ENCODE data around the gene CD38.
"Not testable (repeated sequence)": the region's sequence is repeated elsewhere in the genome, so short reads cannot be mapped to it uniquely, and the experiment has no call there.

Gene CD38

GRCh38 chr4:15778289-15779241 lies at the start of gene CD38:
CD38 (plus strand) TSS chr4:15778328; CDS start chr4:15778415, 87 bp downstream.
- TF ChIP-seq CTCF (IDR thresholded peaks at IDR 0.05; ENCODE audit: low read depth, low read length, missing control alignments): peak; percentile 3
- in situ Hi-C loops (cut with HindIII; ENCODE audit: low sequenced_read_pairs): no loop called here
- DNase-seq (ENCODE audit: low read depth): no peak
- peak within 1 kb of the TSS; percentile 49 for H3K4me3 ChIP-seq (ENCODE audit: low read depth, low read length)

GRCh38 chr4:15729910-15730533 lies 48.1 kb upstream of the CD38 start:
- in situ Hi-C loops (cut with HindIII; ENCODE audit: low sequenced_read_pairs): loop anchor here (5.0 kb wide), 1 partner anchor 38 kb away; no protein-coding TSS in a partner anchor
- no peak overlapping the region for H3K4me3 ChIP-seq (ENCODE audit: low read depth, low read length)
- DNase-seq (ENCODE audit: low read depth): no peak
- TF ChIP-seq CTCF (IDR thresholded peaks at IDR 0.05; ENCODE audit: low read depth, low read length, missing control alignments): peak; percentile 76

- DNase-seq (ENCODE audit: low read depth); H3K4me3 ChIP-seq (ENCODE audit: low read depth, low read length): not testable (repeated sequence)
- in situ Hi-C loops (cut with HindIII; ENCODE audit: low sequenced_read_pairs): loop anchor here (5.0 kb wide), 1 partner anchor 41 kb away; no protein-coding TSS in a partner anchor
Measured at GRCh38 chr4:15733061-15733460, 45.1 kb upstream of the CD38 start.

- no peak overlapping the region for H3K4me3 ChIP-seq (ENCODE audit: low read depth, low read length)
- DNase-seq (ENCODE audit: low read depth): no peak
- no peak for TF ChIP-seq CTCF (IDR thresholded peaks at IDR 0.05; ENCODE audit: low read depth, low read length, missing control alignments)
- in situ Hi-C loops (cut with HindIII; ENCODE audit: low sequenced_read_pairs): no loop called here
Measured at GRCh38 chr4:15735536-15735935, 42.6 kb upstream of the CD38 start.

DNA sequence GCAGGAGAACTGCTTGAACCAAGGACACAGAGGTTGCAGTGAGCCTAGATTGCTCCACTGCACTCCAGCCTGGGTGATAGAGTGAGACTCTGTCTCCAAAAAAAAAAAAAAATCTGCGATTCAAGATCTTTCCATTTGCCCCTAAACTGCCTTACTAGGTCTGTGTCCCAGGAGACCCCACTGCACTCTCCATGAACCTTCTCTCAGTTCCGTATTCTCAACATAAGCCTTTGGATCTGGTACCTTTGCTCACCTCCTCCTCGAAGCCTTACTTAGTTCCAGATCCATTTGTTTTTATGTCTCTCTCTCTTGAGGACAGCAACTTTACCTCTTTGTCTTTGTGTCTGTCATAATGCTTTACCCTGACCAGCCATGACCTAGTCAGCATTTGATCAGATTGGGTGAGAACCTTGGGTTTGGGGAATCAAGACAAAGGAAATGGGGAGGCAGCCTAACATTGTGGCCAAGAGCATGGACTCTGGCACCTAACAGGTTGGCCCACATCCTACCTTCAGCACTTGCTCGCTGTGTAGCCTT lies 41.5 kb upstream of the CD38 start:
- in situ Hi-C loops (cut with HindIII; ENCODE audit: low sequenced_read_pairs): no loop called here
- no peak for DNase-seq (ENCODE audit: low read depth)
- H3K4me3 ChIP-seq (ENCODE audit: low read depth, low read length): no peak overlapping the region
- TF ChIP-seq CTCF (IDR thresholded peaks at IDR 0.05; ENCODE audit: low read depth, low read length, missing control alignments): no peak

GRCh38 chr4:15737255-15737654 lies 40.9 kb upstream of the CD38 start:
- TF ChIP-seq CTCF (IDR thresholded peaks at IDR 0.05; ENCODE audit: low read depth, low read length, missing control alignments): no peak
- H3K4me3 ChIP-seq (ENCODE audit: low read depth, low read length): no peak overlapping the region
- no peak for DNase-seq (ENCODE audit: low read depth)
- in situ Hi-C loops (cut with HindIII; ENCODE audit: low sequenced_read_pairs): no loop called here

Data from astrocyte of the cerebellum (primary cell).